Testis (tissue), 3 donors: ENCODE data around the gene ADAM30. TPM values are rescaled to one million over a fixed set of nuclear protein-coding genes. Genes with fewer than 3 reads are reported as not detected.

ENCODE experiments used
- DNase-seq: peaks from one replicate; pipeline ENCODE4 v3.0.0-alpha.2; 2019
- H3K27ac ChIP-seq, 2 donors: fragments of 200-600 bp; sonication (generic); one replicate each; pipeline ENCODE4 v1.5.1; 2019
- H3K27me3 ChIP-seq: fragments of 200-600 bp; sonication (generic); one replicate; pipeline ENCODE4 v1.5.1; 2019
- H3K36me3 ChIP-seq: fragments of 200-600 bp; sonication (generic); one replicate; pipeline ENCODE4 v1.5.1; 2017; ENCODE audit warnings: low read depth; ENCODE audit errors: missing control alignments
- H3K4me1 ChIP-seq: fragments of 200-600 bp; sonication (generic); one replicate; pipeline ENCODE4 v1.5.1; 2019
- H3K4me3 ChIP-seq, 2 donors: fragments of 200-600 bp; sonication (generic); one replicate each; pipeline ENCODE4 v1.5.1; 2017 to 2019
- H3K9me3 ChIP-seq: fragments of 200-600 bp; sonication (generic); one replicate; pipeline ENCODE4 v1.5.1; 2017
- CTCF ChIP-seq, 3 experiments: fragments of 450-650 bp in 2 of 3; fragments of 200-600 bp in 1 of 3; sonication (generic) in 1 of 3; IDR thresholded peaks; one replicate each; pipeline ENCODE4 v1.5.1; 2016 to 2019; ENCODE audit warnings: antibody characterized with exemption in 3 of 3, mild to moderate bottlenecking in 2 of 3, moderate library complexity in 1 of 3
- POLR2A ChIP-seq: fragments of 450-650 bp; IDR thresholded peaks from one replicate; pipeline ENCODE4 v1.6.1; 2017; ENCODE audit warnings: antibody characterized with exemption, mild to moderate bottlenecking, moderate library complexity
- whole genome bisulfite sequencing, 2 donors: methylation state at CpG; one replicate each; pipeline ENCODE4 v1.1.5; 2018; 5-methylcytosine and 5-hydroxymethylcytosine counted together
- intact Hi-C: fragments of 100-400 bp; cut with DNase I; formaldehyde crosslinking; loops from one replicate; pipeline ENCODE4 v1.15.1; 2023; ENCODE audit warnings: low total_unique reads
- polyA plus RNA-seq: library from polyadenylated mRNA; stranded (reverse); fragments of 350-450 nt; fragmentation: Illumina TruSeq; extraction: RNeasy Lipid Tissue Mini Kit (QIAGEN cat#74804); gene quantifications from one replicate; pipeline ENCODE4 v1.2.3, GENCODE V29; 2014; ENCODE audit warnings: low read depth, low replicate concordance; ENCODE audit not compliant: insufficient read depth
- total RNA-seq, 2 donors: library from RNA; depleted of rRNA; stranded (reverse); fragments of >200 nt; gene quantifications; one replicate each; pipeline ENCODE4 v1.2.3, GENCODE V29; 2016

ADAM30 gene
- total and polyA plus RNA-seq, 3 donors from 2014 or later: 9.5 to 52.6 (median 13.1) TPM

GRCh38 chr1:119924948-119925898, 28.9 kb upstream of the ADAM30 start:
- Histone ChIP-seq H3K27me3 (no peaks in the 10 kb centered on the region), H3K9me3 (no peaks in the 10 kb centered on the region), H3K4me3 (no peak overlapping the region), H3K36me3 (no peaks in the 10 kb centered on the region), H3K27ac (no peak overlapping the region), H3K4me1 (no peaks in the 10 kb centered on the region)
- intact Hi-C loops: no loop called here
- no peak for DNase-seq
- 84 to 93% methylated on average over 10 to 19 of the region's 19 CpGs for WGBS, 2 donors
- TF ChIP-seq POLR2A: no peak
- no peak for TF ChIP-seq CTCF (IDR thresholded peaks at IDR 0.05)

GRCh38 chr1:119920104-119920968, 24.0 kb upstream of the ADAM30 start:
- Histone ChIP-seq H3K27me3 (no peaks in the 10 kb centered on the region), H3K4me1 (no peaks in the 10 kb centered on the region), H3K4me3 (no peak overlapping the region), H3K27ac (no peak overlapping the region), H3K36me3 (no peaks in the 10 kb centered on the region), H3K9me3 (no peaks in the 10 kb centered on the region)
- 78 to 89% methylated on average over 8 of the region's 8 CpGs for WGBS, 2 donors
- intact Hi-C loops: no loop called here
- DNase-seq: no peak
- TF ChIP-seq POLR2A (no peak), CTCF (IDR thresholded peaks at IDR 0.05) (no peak)

GRCh38 chr1:119919241-119919640, 22.9 kb upstream of the ADAM30 start:
- Histone ChIP-seq H3K9me3 (no peaks in the 10 kb centered on the region), H3K27me3 (no peaks in the 10 kb centered on the region), H3K27ac (no peak overlapping the region), H3K4me3 (no peak overlapping the region), H3K4me1 (no peaks in the 10 kb centered on the region), H3K36me3 (no peaks in the 10 kb centered on the region)
- TF ChIP-seq POLR2A: no peak
- no peak for TF ChIP-seq CTCF (IDR thresholded peaks at IDR 0.05)
- WGBS, 2 donors: 89 to 97% methylated on average over 7 of the region's 7 CpGs
- DNase-seq: no peak
- intact Hi-C loops: no loop called here

GRCh38 chr1:119918301-119918700, 22.0 kb upstream of the ADAM30 start:
- Histone ChIP-seq H3K36me3 (no peaks in the 10 kb centered on the region), H3K9me3 (no peaks in the 10 kb centered on the region), H3K4me1 (no peaks in the 10 kb centered on the region), H3K27ac (no peak overlapping the region), H3K4me3 (no peak overlapping the region), H3K27me3 (no peaks in the 10 kb centered on the region)
- DNase-seq: no peak
- 92 to 94% methylated on average over 7 of the region's 7 CpGs for WGBS, 2 donors
- intact Hi-C loops: no loop called here
- TF ChIP-seq POLR2A (no peak), CTCF (IDR thresholded peaks at IDR 0.05) (no peak)
